Dendritic cell treated with granulocyte-macrophage colony-stimulating factor and Interleukin-4, amounts not matched to agents 40 ng/mL and 50 ng/mL, for 4 days (primary cell): ENCODE measurements around the gene REPS1.

Source experiments
- H3K27ac Mint-ChIP-seq: one replicate; pipeline ENCODE4 v1.8.0; 2022; ENCODE audit warnings: mild to moderate bottlenecking, mixed read lengths
- H3K27me3 Mint-ChIP-seq: one replicate; pipeline ENCODE4 v1.8.0; 2022; ENCODE audit warnings: mild to moderate bottlenecking, mixed read lengths
- H3K36me3 Mint-ChIP-seq: one replicate; pipeline ENCODE4 v1.8.0; 2022; ENCODE audit warnings: low read depth, mixed read lengths
- H3K4me1 Mint-ChIP-seq: one replicate; pipeline ENCODE4 v1.8.0; 2022; ENCODE audit warnings: low read depth, mixed read lengths
- H3K4me3 Mint-ChIP-seq: one replicate; pipeline ENCODE4 v1.8.0; 2022; ENCODE audit warnings: mild to moderate bottlenecking, moderate library complexity, mixed read lengths
- H3K9me3 Mint-ChIP-seq: one replicate; pipeline ENCODE4 v1.8.0; 2022; ENCODE audit warnings: mixed read lengths
- intact Hi-C: fragments of 100-400 bp; cut with micrococcal nuclease; formaldehyde crosslinking; loops from one replicate; pipeline ENCODE4 v1.15.0; 2022

REPS1 gene

DNA sequence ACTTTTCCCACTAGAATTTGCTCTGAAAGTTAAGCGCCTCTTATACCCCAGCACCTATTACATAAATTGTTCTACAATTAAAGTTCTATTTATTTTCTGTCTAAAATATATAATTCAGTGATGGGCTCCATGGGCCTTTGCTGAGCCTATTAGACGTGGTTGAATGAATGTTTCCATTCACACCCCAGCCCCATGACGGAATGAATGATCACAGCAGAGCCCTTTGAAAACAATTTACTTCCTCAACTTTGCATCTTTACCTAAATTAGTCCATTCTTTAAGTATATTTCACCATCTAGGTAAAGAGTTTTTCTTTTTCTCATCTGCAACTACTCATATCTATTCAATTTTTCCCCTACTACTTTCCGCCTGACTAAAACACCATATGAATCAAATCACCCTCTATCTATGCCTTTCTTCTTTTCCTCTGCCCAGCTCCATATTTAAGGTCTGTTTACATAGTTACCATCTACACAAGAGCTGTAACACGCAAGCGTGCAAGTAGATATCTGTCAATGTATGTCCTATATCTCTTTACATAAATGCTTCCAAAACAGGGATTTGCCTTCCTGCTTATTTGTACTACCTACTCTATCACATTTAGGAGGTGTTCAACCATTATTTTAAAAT, 122.5 kb downstream of the REPS1 start:
- H3K9me3 Mint-ChIP-seq: no peaks in the 10 kb centered on the region
- no peaks in the 10 kb centered on the region for H3K27me3 Mint-ChIP-seq
- no peak overlapping the region for H3K27ac Mint-ChIP-seq
- no peaks in the 10 kb centered on the region for H3K4me1 Mint-ChIP-seq
- no peaks in the 10 kb centered on the region for H3K36me3 Mint-ChIP-seq
- H3K4me3 Mint-ChIP-seq: no peak overlapping the region
- intact Hi-C loops: no loop called here

DNA sequence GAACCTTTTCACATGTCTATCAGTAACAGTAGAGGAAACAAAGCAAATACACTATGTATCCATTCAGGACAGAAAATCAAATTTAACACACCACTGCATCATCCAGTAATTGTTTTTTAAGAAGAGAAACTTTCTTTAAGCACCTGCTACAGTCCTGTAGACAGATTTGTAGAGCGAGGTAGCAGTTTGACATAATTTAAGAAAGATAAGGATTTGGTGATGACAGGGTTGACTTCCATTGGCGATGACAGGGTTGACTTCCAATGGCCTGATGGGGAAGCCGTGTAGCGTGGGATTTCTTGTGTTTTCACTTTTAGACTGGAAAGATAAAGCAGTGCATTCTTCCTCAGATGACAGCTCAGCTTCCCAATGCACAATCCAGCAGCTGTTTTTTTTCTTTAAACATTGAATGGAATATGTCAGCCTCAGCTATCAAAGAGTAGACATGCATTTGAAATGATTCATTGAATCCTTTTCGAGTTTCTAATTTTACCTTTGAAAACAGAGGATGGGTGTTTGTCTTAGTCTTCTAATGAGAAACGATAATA, 123.6 kb downstream of the REPS1 start:
- Mint-ChIP-seq H3K27me3 (no peaks in the 10 kb centered on the region), H3K4me1 (no peaks in the 10 kb centered on the region), H3K27ac (no peak overlapping the region), H3K4me3 (no peak overlapping the region), H3K9me3 (no peaks in the 10 kb centered on the region), H3K36me3 (no peaks in the 10 kb centered on the region)
- intact Hi-C loops: no loop called here

DNA sequence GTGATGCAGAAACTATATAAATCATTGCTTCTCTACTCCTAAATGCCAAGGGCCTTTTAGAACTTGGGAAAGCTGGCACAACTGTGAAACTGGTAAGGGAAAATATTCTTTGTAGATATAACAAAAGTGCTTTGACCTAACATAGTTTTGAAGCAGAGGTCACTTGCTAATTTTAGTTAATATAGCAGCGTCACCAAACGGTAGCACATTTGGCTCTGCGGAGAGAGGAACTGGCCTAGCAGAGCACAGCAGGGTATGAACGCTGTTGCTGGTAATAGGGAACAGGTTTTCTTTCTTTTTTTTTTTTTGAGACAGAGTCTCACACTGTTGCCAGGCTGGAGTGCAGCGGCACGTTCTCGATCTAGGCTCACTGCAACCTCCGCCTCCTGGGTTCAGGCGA, 124.7 kb downstream of the REPS1 start:
- Mint-ChIP-seq H3K9me3 (peaks cover 9% of the 10 kb centered on the region), H3K4me1 (no peaks in the 10 kb centered on the region), H3K4me3 (no peak overlapping the region), H3K27me3 (no peaks in the 10 kb centered on the region), H3K27ac (no peak overlapping the region), H3K36me3 (no peaks in the 10 kb centered on the region)
- intact Hi-C loops: no loop called here

DNA sequence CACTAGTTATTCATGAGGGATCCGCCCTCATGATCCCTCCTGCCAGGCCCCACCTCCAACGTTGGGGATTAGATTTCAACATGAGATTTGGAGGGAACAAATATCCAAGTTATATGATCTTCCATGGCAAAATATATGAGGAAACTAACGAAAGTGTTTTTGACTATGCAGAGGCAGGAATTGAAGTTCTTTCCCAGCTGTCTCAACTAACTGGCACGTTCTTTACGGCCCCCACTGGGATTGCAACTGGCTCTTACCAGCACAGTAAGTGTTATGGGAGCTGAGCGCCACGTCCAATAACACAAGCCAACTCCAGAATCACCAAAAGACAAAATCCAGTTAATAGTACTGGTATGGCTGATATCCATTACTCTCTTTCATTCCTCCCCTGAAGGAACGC, 125.6 kb downstream of the REPS1 start:
- H3K27me3 Mint-ChIP-seq: no peaks in the 10 kb centered on the region
- H3K36me3 Mint-ChIP-seq: no peaks in the 10 kb centered on the region

DNA sequence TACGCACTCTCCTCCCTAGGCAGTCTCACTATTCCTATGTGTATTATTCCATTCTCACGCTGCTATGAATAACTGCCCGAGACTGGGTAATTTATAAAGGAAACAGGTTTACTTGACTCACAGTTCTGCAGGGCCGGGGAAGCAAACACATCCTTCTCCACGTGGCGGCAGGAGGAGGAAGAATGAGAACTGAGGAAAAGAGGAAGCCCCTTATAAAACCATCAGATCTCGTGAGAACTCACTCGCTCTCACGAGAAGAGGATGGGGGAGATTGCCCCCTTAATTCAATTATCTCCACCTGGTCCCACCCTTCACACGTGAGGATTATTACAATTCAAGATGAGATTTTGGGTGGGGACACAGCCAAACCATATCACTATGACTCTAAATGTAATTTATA, 130.3 kb downstream of the REPS1 start:
- Mint-ChIP-seq H3K27ac (no peak overlapping the region), H3K36me3 (no peaks in the 10 kb centered on the region), H3K4me1 (peaks cover 16% of the 10 kb centered on the region), H3K27me3 (no peaks in the 10 kb centered on the region), H3K9me3 (peaks cover 17% of the 10 kb centered on the region), H3K4me3 (no peak overlapping the region)
- intact Hi-C loops: no loop called here

More for the DNA sequence above, 125.6 kb downstream of the REPS1 start:
- H3K4me1 Mint-ChIP-seq: peaks cover 4% of the 10 kb centered on the region
- H3K27ac Mint-ChIP-seq: no peak overlapping the region
- intact Hi-C loops: no loop called here
- peaks cover 9% of the 10 kb centered on the region for H3K9me3 Mint-ChIP-seq
- no peak overlapping the region for H3K4me3 Mint-ChIP-seq

DNA sequence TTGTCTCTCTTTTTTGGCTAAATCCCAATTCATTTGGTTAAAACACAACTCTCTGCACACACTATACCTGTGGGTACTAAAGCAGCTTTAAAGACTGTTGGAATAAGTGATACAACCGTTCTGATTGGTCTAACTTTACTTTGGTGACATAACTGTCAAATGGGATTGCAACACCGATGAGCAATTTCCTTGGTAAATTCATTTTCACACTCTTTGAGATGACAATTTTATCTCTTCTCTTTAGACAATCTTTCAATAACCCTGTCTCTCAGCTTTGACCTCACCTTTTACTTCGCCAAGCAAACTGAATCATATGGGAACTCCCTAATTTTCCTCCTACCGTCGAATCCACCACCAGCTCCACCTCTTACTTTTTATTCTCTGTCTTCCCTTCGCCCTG, 131.4 kb downstream of the REPS1 start:
- Mint-ChIP-seq H3K27ac (no peak overlapping the region), H3K36me3 (no peaks in the 10 kb centered on the region), H3K4me1 (peaks cover 16% of the 10 kb centered on the region), H3K4me3 (no peak overlapping the region), H3K9me3 (peaks cover 17% of the 10 kb centered on the region), H3K27me3 (no peaks in the 10 kb centered on the region)
- intact Hi-C loops: no loop called here
